GM21717 (cell line): ENCODE results near the gene FAM135A.
"Not testable (repeated sequence)": the region's sequence is repeated elsewhere in the genome, so short reads cannot be mapped to it uniquely, and the experiment has no call there.

ENCODE experiments used
- ATAC-seq: cut with Tn5 transposase; IDR thresholded peaks from one replicate; pipeline ENCODE4 v1.9.1; 2021; ENCODE audit warnings: mild to moderate bottlenecking, moderate library complexity; ENCODE audit not compliant: unreplicated experiment

Gene FAM135A

GRCh38 chr6:70531133-70531532, 117.8 kb downstream of the FAM135A start:
- no peak for ATAC-seq

- ATAC-seq, result no peak
Observed at GRCh38 chr6:70537266-70537665, 124.0 kb downstream of the FAM135A start.

- peak; percentile 60 for ATAC-seq
Observed at GRCh38 chr6:70538376-70538775, 125.1 kb downstream of the FAM135A start.

- ATAC-seq, result no peak
Observed at GRCh38 chr6:70547313-70547712, 134.0 kb downstream of the FAM135A start.

- no peak for ATAC-seq
Observed at GRCh38 chr6:70547905-70548304, 134.6 kb downstream of the FAM135A start.

GRCh38 chr6:70549327-70549726, 136.0 kb downstream of the FAM135A start:
- ATAC-seq, result no peak

GRCh38 chr6:70551566-70551965, 138.3 kb downstream of the FAM135A start:
- no peak for ATAC-seq

GRCh38 chr6:70552286-70552940, 139.1 kb downstream of the FAM135A start:
- ATAC-seq, result not testable (repeated sequence)

GRCh38 chr6:70552974-70553373, 139.7 kb downstream of the FAM135A start:
- no peak for ATAC-seq

GRCh38 chr6:70557998-70558397, 144.7 kb downstream of the FAM135A start:
- no peak for ATAC-seq

- not testable (repeated sequence) for ATAC-seq
Observed at GRCh38 chr6:70562401-70562800, 149.1 kb downstream of the FAM135A start.

GRCh38 chr6:70563530-70563929, 150.2 kb downstream of the FAM135A start:
- ATAC-seq, result no peak

- ATAC-seq, result peak; percentile 99
Observed at GRCh38 chr6:70566751-70567382, 153.6 kb downstream of the FAM135A start, which contains the start of gene SDHAF4. SDHAF4 (plus strand) TSS chr6:70566930; CDS start chr6:70566941, 11 bp downstream.

- ATAC-seq, result no peak
Observed at GRCh38 chr6:70574643-70575042, 161.3 kb downstream of the FAM135A start.

- no peak for ATAC-seq
Observed at GRCh38 chr6:70575899-70576495, 162.7 kb downstream of the FAM135A start.

- ATAC-seq, result peak; percentile 98
Observed at GRCh38 chr6:70586114-70586513, 172.8 kb downstream of the FAM135A start.

GRCh38 chr6:70590400-70590799, 177.1 kb downstream of the FAM135A start:
- no peak for ATAC-seq

- no peak for ATAC-seq
Observed at GRCh38 chr6:70592391-70593117, 179.2 kb downstream of the FAM135A start.

GRCh38 chr6:70593118-70593486, 179.8 kb downstream of the FAM135A start:
- ATAC-seq, result no peak

GRCh38 chr6:70599187-70599586, 185.9 kb downstream of the FAM135A start:
- no peak for ATAC-seq

- no peak for ATAC-seq
Observed at GRCh38 chr6:70601014-70601413, 187.7 kb downstream of the FAM135A start.

GRCh38 chr6:70604254-70604653, 190.9 kb downstream of the FAM135A start:
- no peak for ATAC-seq
